ENCODE data around the gene C1orf56.

DNA sequence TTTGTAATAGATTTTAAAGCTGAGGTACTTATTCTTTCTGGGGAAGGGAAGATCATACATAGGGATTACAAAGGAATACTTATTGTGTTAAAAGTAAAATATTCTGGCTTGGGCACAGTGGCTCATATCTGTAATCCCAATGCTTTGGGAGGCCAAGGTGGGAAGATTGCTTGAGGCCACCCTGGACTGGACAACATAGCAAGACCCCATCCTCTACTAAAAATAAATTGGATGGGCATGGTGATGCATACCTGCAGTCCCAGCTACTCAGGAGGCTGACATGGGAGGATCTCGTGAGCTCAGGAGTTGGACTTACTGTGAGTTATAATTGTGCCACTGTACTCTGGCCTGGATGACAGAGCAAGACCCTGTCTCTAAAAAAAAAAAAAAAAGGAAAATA lies 50.6 kb downstream of the C1orf56 start:
- TF ChIP-seq, protein P1, sequence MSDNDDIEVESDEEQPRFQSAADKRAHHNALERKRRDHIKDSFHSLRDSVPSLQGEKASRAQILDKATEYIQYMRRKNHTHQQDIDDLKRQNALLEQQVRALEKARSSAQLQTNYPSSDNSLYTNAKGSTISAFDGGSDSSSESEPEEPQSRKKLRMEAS (IDR thresholded peaks at IDR 0.05; ENCODE audit: insufficient read depth, insufficient read length), result no peak
- TF ChIP-seq, protein P2, sequence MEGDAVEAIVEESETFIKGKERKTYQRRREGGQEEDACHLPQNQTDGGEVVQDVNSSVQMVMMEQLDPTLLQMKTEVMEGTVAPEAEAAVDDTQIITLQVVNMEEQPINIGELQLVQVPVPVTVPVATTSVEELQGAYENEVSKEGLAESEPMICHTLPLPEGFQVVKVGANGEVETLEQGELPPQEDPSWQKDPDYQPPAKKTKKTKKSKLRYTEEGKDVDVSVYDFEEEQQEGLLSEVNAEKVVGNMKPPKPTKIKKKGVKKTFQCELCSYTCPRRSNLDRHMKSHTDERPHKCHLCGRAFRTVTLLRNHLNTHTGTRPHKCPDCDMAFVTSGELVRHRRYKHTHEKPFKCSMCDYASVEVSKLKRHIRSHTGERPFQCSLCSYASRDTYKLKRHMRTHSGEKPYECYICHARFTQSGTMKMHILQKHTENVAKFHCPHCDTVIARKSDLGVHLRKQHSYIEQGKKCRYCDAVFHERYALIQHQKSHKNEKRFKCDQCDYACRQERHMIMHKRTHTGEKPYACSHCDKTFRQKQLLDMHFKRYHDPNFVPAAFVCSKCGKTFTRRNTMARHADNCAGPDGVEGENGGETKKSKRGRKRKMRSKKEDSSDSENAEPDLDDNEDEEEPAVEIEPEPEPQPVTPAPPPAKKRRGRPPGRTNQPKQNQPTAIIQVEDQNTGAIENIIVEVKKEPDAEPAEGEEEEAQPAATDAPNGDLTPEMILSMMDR (IDR thresholded peaks at IDR 0.05; ENCODE audit: extremely low read depth in 1 of 2, insufficient read depth in 1 of 2, low read depth in 1 of 2, low read length in 2 of 2), result no peak
- TF ChIP-seq MYC (IDR thresholded peaks at IDR 0.05; ENCODE audit: low read depth, low read length) (no peak), POLR2A (IDR thresholded peaks at IDR 0.05; ENCODE audit: low read depth, low read length) (no peak), EZH2 (IDR thresholded peaks at IDR 0.05; ENCODE audit: borderline replicate concordance, low read depth, low read length, severe bottlenecking) (no peak)

Data from endothelial cell of umbilical vein (primary cell).